Activated CD4-positive, CD25-positive, alpha-beta regulatory T cell (primary cell): Measurements from ENCODE around the gene SEMA3D.
"Not testable (repeated sequence)": the region's sequence is repeated elsewhere in the genome, so short reads cannot be mapped to it uniquely, and the experiment has no call there.

ENCODE experiments used
- DNase-seq, 4 experiments: peaks; one replicate each; lab custom pipeline; 2025; lab: John Stamatoyannopoulos, UW

Gene SEMA3D

GRCh38 chr7:85030893-85031292 is 156.0 kb downstream of the SEMA3D start:
- DNase-seq = no peak

- no peak for DNase-seq
These were observed 161.5 kb downstream of the SEMA3D start for GRCh38 chr7:85025312-85025756.

GRCh38 chr7:85023916-85024315 is 162.9 kb downstream of the SEMA3D start:
- DNase-seq = no peak

- no peak for DNase-seq
These were observed 163.7 kb downstream of the SEMA3D start for GRCh38 chr7:85023066-85023712.

GRCh38 chr7:85022064-85022697 is 164.7 kb downstream of the SEMA3D start:
- no peak for DNase-seq

GRCh38 chr7:85021101-85021704 is 165.7 kb downstream of the SEMA3D start:
- no peak for DNase-seq

- DNase-seq = no peak
These were observed 167.1 kb downstream of the SEMA3D start for GRCh38 chr7:85019778-85020177.

- DNase-seq = no peak
These were observed 167.7 kb downstream of the SEMA3D start for GRCh38 chr7:85019176-85019575.

GRCh38 chr7:85018498-85018897 is 168.4 kb downstream of the SEMA3D start:
- no peak for DNase-seq

- no peak for DNase-seq
These were observed 170.6 kb downstream of the SEMA3D start for GRCh38 chr7:85016286-85016685.

- no peak for DNase-seq
These were observed 171.8 kb downstream of the SEMA3D start for GRCh38 chr7:85014936-85015660.

GRCh38 chr7:85011127-85011526 is 175.7 kb downstream of the SEMA3D start:
- no peak for DNase-seq

- no peak for DNase-seq
These were observed 176.6 kb downstream of the SEMA3D start for GRCh38 chr7:85010306-85010705.

- DNase-seq = no peak
These were observed 180.1 kb downstream of the SEMA3D start for GRCh38 chr7:85006754-85007153.

- DNase-seq = no peak
These were observed 182.5 kb downstream of the SEMA3D start for GRCh38 chr7:85004402-85004801.

- no peak for DNase-seq
These were observed 185.1 kb downstream of the SEMA3D start for GRCh38 chr7:85001495-85002345.

GRCh38 chr7:85000735-85001350 is 186.0 kb downstream of the SEMA3D start:
- DNase-seq = no peak

- no peak for DNase-seq
These were observed 187.4 kb downstream of the SEMA3D start for GRCh38 chr7:84999450-84999849.

- DNase-seq = no peak
These were observed 188.2 kb downstream of the SEMA3D start for GRCh38 chr7:84998665-84999064.

GRCh38 chr7:84997626-84998025 is 189.2 kb downstream of the SEMA3D start:
- DNase-seq = no peak

- DNase-seq = not testable (repeated sequence)
These were observed 193.9 kb downstream of the SEMA3D start for GRCh38 chr7:84992954-84993353.
